Pancreas (tissue), 10 donors: Measurements from ENCODE around the gene ARMC7. TPM values are rescaled to one million over a fixed set of nuclear protein-coding genes. Genes with fewer than 3 reads are reported as not detected.

Experiments
- ATAC-seq, 4 donors: fragments of 200-7000 bp; cut with Tn5 transposase; one replicate each; pipeline versions ENCODE4 v1.8.0 to v1.9.1; 2020; ENCODE audit warnings: mild to moderate bottlenecking in 4 of 4, moderate library complexity in 4 of 4
- DNase-seq, 6 donors: peaks; one replicate each; pipeline ENCODE4 v3.0.0-alpha.2; 2020
- FAIRE-seq: peaks from 2 replicates; lab custom pipeline; 2012; peaks lifted over from hg19 to GRCh38; lab: Jason Lieb, UNC
- H3K27ac ChIP-seq, 4 donors: fragments of 200-600 bp; sonication (generic); 1 replicate in 3 of 4; 2 replicates in 1 of 4; pipeline versions ENCODE4 v1.5.0 to v1.8.0; 2020
- H3K27me3 ChIP-seq, 4 donors: fragments of 200-600 bp; one replicate each; pipeline ENCODE4 v1.8.0; 2021
- H3K36me3 ChIP-seq, 3 donors: fragments of 200-600 bp; sonication (generic) in 1 of 3; one replicate each; pipeline versions ENCODE4 v1.5.0 to v1.8.0; 2020 to 2021
- H3K4me1 ChIP-seq, 3 donors: fragments of 200-600 bp; one replicate each; pipeline ENCODE4 v1.8.0; 2021
- H3K4me3 ChIP-seq, 4 donors: fragments of 200-600 bp; sonication (generic) in 2 of 4; one replicate each; pipeline versions ENCODE4 v1.5.0 to v1.8.0; 2020 to 2021
- H3K9me3 ChIP-seq, 4 donors: fragments of 200-600 bp; one replicate each; pipeline ENCODE4 v1.8.0; 2021
- CTCF ChIP-seq, 4 donors: fragments of 200-600 bp; sonication (generic) in 3 of 4; IDR thresholded peaks; one replicate each; pipeline versions ENCODE4 v1.5.0 to v1.8.0; 2021; ENCODE audit warnings: antibody characterized with exemption in 4 of 4
- WGBS, 2 donors: extraction: QIAGEN DNeasy Blood & Tissue Kit; methylation state at CpG; one replicate each; pipeline ENCODE4 v1.1.7; 2013; 5-methylcytosine and 5-hydroxymethylcytosine counted together
- intact Hi-C, 3 donors: fragments of 100-400 bp; cut with DNase I; formaldehyde crosslinking; loops; one replicate each; pipeline versions ENCODE4 v1.11.1 to v1.14.2; 2022
- polyA plus RNA-seq, 2 donors: library from polyadenylated mRNA; stranded (reverse); fragments of 200-250 nt; gene quantifications; one replicate each; pipeline ENCODE4 v1.2.3, GENCODE V29; 2013
- total RNA-seq, 6 donors: library from RNA; stranded (reverse); fragmentation: NEBNext Ultra II Directional in 4 of 6; extraction: Animal tissue kit (Norgen Biotek cat#: 25700) in 4 of 6; gene quantifications; one replicate each; pipeline versions ENCODE4 v1.2.1 to v1.2.4, GENCODE V29; 2021 to 2023
- donor health status: healthy with polysubstance abuse.
- donor health status: DM: no; HTN: no; CAD: no; lungs with moderate emphysema.
- donor health status: DM: no; HTN: no; CAD: no.
- donor health status: control.
- donor health status: control.
- donor health status: Bipolar disorder and iron deficiency.
- donor health status: DM: yes; HTN: yes; CAD: no.
- donor health status: DM: no; HTN: no; CAD: no.
- donor health status: DM: no; HTN: no; CAD: no.
- donor health status: DM: yes; HTN: yes; CAD: no.

Gene ARMC7
- total and polyA plus RNA-seq, 8 donors, result 2.3 to 7.4 (median 4.9) TPM

GRCh38 chr17:75146592-75146991, 36.8 kb downstream of the ARMC7 start:
- H3K27ac ChIP-seq, result no peak overlapping the region
- no peaks in the 10 kb centered on the region for H3K27me3 ChIP-seq
- no peak for TF ChIP-seq CTCF (IDR thresholded peaks at IDR 0.05)
- H3K4me1 ChIP-seq, result peaks cover 0 to 5% (median 0%) of the 10 kb centered on the region in 3 donors
- ATAC-seq (no peak), FAIRE-seq (no peak), DNase-seq (no peak)
- no peak overlapping the region for H3K4me3 ChIP-seq
- H3K36me3 ChIP-seq, result no peaks in the 10 kb centered on the region
- H3K9me3 ChIP-seq, result no peaks in the 10 kb centered on the region
- WGBS, 2 donors, result 79 to 80% methylated on average over 3 of the region's 3 CpGs
- intact Hi-C loops, result no loop called here

- Histone ChIP-seq H3K9me3 (no peaks in the 10 kb centered on the region), H3K27ac (peak overlapping the region in 2 of 4 donors; percentile 34 to 58), H3K4me3 (no peak overlapping the region), H3K36me3 (no peaks in the 10 kb centered on the region), H3K27me3 (no peaks in the 10 kb centered on the region), H3K4me1 (peaks cover 0 to 13% (median 7%) of the 10 kb centered on the region in 3 donors)
- FAIRE-seq, result no peak
- intact Hi-C loops, result no loop called here
- peak in 3 of 4 donors; percentile 52 to 84 (median 78) for ATAC-seq
- TF ChIP-seq CTCF (IDR thresholded peaks at IDR 0.05), result no peak
- DNase-seq, result peak in 2 of 6 donors; percentile 1 to 30
- WGBS, 2 donors, result 74 to 82% methylated on average over 6 of the region's 6 CpGs
These were observed 38.2 kb downstream of the ARMC7 start for GRCh38 chr17:75147878-75148546.

- DNase-seq, result no peak
- H3K27me3 ChIP-seq, result no peaks in the 10 kb centered on the region
- no peak overlapping the region for H3K27ac ChIP-seq
- H3K4me3 ChIP-seq, result no peak overlapping the region
- ATAC-seq, result no peak
- 91 to 97% methylated on average over 6 of the region's 6 CpGs for WGBS, 2 donors
- no peak for TF ChIP-seq CTCF (IDR thresholded peaks at IDR 0.05)
- FAIRE-seq, result no peak
- H3K4me1 ChIP-seq, result peaks cover 0 to 15% (median 10%) of the 10 kb centered on the region in 3 donors
- H3K36me3 ChIP-seq, result no peaks in the 10 kb centered on the region
- intact Hi-C loops, result no loop called here
- H3K9me3 ChIP-seq, result no peaks in the 10 kb centered on the region
These were observed 42.2 kb downstream of the ARMC7 start for GRCh38 chr17:75151930-75152329.

- DNase-seq, result no peak
- intact Hi-C loops, result no loop called here
- FAIRE-seq, result no peak
- Histone ChIP-seq H3K27me3 (no peaks in the 10 kb centered on the region), H3K9me3 (no peaks in the 10 kb centered on the region), H3K36me3 (no peaks in the 10 kb centered on the region), H3K4me1 (peaks cover 0 to 15% (median 10%) of the 10 kb centered on the region in 3 donors), H3K27ac (no peak overlapping the region), H3K4me3 (peak overlapping the region in 1 of 4 donors; percentile 67)
- 88 to 91% methylated on average over 6 of the region's 6 CpGs for WGBS, 2 donors
- TF ChIP-seq CTCF (IDR thresholded peaks at IDR 0.05), result no peak
- ATAC-seq, result no peak
These were observed 42.8 kb downstream of the ARMC7 start for GRCh38 chr17:75152523-75152921.
